Measurements from ENCODE around the gene LVRN. TPM values are rescaled to one million over a fixed set of nuclear protein-coding genes. Genes with fewer than 3 reads are reported as not detected.

Gene LVRN
- total RNA-seq, 1 experiment from 2014 or later = not detected

DNA sequence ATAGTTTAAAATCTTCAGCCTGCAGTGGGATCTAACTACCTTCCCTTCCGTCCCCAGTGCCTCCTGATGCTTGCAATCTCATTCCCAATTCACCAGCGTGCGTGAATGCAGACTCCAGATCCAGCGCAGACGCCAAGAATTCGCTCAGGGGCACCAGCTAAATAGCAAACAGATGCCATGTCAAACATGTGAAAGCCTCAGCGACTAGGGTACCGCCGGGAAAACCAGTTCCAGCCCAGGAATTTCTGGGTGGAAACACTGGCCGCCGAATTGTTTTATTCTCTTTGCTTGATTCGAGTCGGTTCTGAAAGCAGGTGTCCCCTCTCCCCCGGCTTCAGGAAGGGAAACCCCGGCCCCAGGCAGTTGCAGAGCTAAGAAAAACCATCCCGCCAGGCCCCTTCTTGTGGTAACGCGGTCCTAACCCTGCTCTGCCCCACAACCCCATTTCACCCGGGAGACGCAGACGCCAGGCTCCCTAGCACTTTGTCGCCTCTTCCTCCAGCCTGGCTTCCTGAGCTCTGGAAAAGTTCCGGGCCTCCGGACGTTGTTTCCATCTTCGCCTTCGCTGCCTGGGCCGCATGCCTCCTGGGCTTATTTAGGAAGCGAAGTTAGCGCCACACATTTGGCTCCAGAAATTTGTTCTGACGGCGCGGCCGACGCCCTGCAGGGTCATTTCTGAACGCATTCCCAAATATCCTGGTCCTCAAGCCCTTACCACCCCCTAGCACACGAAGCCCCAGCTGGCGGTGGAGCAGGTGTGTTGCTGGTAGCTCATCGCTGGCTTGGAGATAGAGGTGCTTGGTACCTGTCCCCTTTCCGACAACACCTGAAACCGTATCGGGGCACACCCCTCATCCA is 665 bp upstream of the LVRN start:
- no TSS peak for BruUV-seq (replicated peaks)
- Histone ChIP-seq H3K27me3 (ENCODE audit: low read length) (no peaks in the 10 kb centered on the region), H3K27ac (ENCODE audit: low read length) (no peak overlapping the region), H2AFZ (ENCODE audit: low read length) (no peak overlapping the region), H3K4me1 (ENCODE audit: insufficient read depth, low read length) (no peaks in the 10 kb centered on the region), H3K4me3 (ENCODE audit: low read length) (no peak overlapping the region), H3F3A (ENCODE audit: low read length, unreplicated experiment) (no peaks in the 10 kb centered on the region), H3K9ac (ENCODE audit: low read length) (no peak overlapping the region), H3K36me3 (ENCODE audit: low read depth, low read length) (no peaks in the 10 kb centered on the region), H3K79me2 (ENCODE audit: low read length) (no peaks in the 10 kb centered on the region), H4K20me1 (ENCODE audit: low read length) (no peaks in the 10 kb centered on the region), H3K9me2 (replicated peaks; ENCODE audit: low read length) (no peaks in the 10 kb centered on the region), H3K4me2 (ENCODE audit: low read length) (no peak overlapping the region), H3K9me3 (ENCODE audit: low read length) (no peaks in the 10 kb centered on the region)
- no peak for ATAC-seq
- ChIA-PET POLR2A (ENCODE audit: unreplicated experiment) (no interaction called here), CTCF (no interaction called here)
- intact Hi-C loops (cut with micrococcal nuclease) = no loop called here
- TF ChIP-seq EZH2phosphoT487 (IDR thresholded peaks at IDR 0.05; ENCODE audit: borderline replicate concordance, low read length) = no peak
- no peak for TF ChIP-seq EZH2 (IDR thresholded peaks at IDR 0.05; ENCODE audit: low read length, unreplicated experiment)
- TF ChIP-seq, protein P1, sequence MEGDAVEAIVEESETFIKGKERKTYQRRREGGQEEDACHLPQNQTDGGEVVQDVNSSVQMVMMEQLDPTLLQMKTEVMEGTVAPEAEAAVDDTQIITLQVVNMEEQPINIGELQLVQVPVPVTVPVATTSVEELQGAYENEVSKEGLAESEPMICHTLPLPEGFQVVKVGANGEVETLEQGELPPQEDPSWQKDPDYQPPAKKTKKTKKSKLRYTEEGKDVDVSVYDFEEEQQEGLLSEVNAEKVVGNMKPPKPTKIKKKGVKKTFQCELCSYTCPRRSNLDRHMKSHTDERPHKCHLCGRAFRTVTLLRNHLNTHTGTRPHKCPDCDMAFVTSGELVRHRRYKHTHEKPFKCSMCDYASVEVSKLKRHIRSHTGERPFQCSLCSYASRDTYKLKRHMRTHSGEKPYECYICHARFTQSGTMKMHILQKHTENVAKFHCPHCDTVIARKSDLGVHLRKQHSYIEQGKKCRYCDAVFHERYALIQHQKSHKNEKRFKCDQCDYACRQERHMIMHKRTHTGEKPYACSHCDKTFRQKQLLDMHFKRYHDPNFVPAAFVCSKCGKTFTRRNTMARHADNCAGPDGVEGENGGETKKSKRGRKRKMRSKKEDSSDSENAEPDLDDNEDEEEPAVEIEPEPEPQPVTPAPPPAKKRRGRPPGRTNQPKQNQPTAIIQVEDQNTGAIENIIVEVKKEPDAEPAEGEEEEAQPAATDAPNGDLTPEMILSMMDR (conservative IDR thresholded peaks at IDR 0.05; ENCODE audit: low read depth, low read length) = no peak
- no peak for DNase-seq

DNA sequence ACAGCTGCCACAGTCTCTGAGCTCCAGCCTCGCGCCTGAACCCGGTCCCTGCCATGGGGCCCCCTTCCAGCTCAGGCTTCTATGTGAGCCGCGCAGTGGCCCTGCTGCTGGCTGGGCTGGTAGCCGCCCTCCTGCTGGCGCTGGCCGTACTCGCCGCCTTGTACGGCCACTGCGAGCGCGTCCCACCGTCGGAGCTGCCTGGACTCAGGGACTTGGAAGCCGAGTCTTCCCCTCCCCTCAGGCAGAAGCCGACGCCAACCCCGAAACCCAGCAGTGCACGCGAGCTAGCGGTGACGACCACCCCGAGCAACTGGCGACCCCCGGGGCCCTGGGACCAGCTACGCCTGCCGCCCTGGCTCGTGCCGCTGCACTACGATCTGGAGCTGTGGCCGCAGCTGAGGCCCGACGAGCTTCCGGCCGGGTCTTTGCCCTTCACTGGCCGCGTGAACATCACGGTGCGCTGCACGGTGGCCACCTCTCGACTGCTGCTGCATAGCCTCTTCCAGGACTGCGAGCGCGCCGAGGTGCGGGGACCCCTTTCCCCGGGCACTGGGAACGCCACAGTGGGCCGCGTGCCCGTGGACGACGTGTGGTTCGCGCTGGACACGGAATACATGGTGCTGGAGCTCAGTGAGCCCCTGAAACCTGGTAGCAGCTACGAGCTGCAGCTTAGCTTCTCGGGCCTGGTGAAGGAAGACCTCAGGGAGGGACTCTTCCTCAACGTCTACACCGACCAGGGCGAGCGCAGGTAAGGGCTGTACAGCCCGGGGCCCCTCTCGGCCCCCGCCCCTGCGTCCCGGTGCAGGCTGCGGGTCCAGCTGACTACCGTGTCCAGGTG is 509 bp downstream of the LVRN start:
- Histone ChIP-seq H3K4me3 (ENCODE audit: low read length) (no peak overlapping the region), H3F3A (ENCODE audit: low read length, unreplicated experiment) (no peaks in the 10 kb centered on the region), H3K27me3 (ENCODE audit: low read length) (no peaks in the 10 kb centered on the region), H3K4me2 (ENCODE audit: low read length) (no peak overlapping the region), H4K20me1 (ENCODE audit: low read length) (no peaks in the 10 kb centered on the region), H3K9ac (ENCODE audit: low read length) (no peak overlapping the region), H2AFZ (ENCODE audit: low read length) (no peak overlapping the region), H3K79me2 (ENCODE audit: low read length) (no peaks in the 10 kb centered on the region), H3K9me3 (ENCODE audit: low read length) (no peaks in the 10 kb centered on the region), H3K36me3 (ENCODE audit: low read depth, low read length) (no peaks in the 10 kb centered on the region), H3K4me1 (ENCODE audit: insufficient read depth, low read length) (no peaks in the 10 kb centered on the region), H3K27ac (ENCODE audit: low read length) (no peak overlapping the region), H3K9me2 (replicated peaks; ENCODE audit: low read length) (no peaks in the 10 kb centered on the region)
- POLR2A ChIA-PET (ENCODE audit: unreplicated experiment) = no interaction called here
- TF ChIP-seq EZH2phosphoT487 (IDR thresholded peaks at IDR 0.05; ENCODE audit: borderline replicate concordance, low read length) (no peak), EZH2 (IDR thresholded peaks at IDR 0.05; ENCODE audit: low read length, unreplicated experiment) (no peak)
- TF ChIP-seq, protein P1 (conservative IDR thresholded peaks at IDR 0.05; ENCODE audit: low read depth, low read length) = no peak
- intact Hi-C loops (cut with micrococcal nuclease) = no loop called here
- no TSS peak for BruUV-seq (replicated peaks)
- CTCF ChIA-PET = no interaction called here
- DNase-seq = no peak
- no peak for ATAC-seq
